ENCODE measurements around the gene CAMK1G. TPM values are rescaled to one million over a fixed set of nuclear protein-coding genes. Genes with fewer than 3 reads are reported as not detected.

Gene CAMK1G
- 1 to 10 TPM in 1 of 4 donors, under 1 TPM in 1, not detected in 2; 0.21 to 4.9 TPM for total RNA-seq

- H3K9me3 ChIP-seq, result no peaks in the 10 kb centered on the region
- 13 to 17% methylated on average over 6 of the region's 6 CpGs for WGBS, 2 donors
- TF ChIP-seq POLR2A (IDR thresholded peaks at IDR 0.05) (no peak), EP300 (IDR thresholded peaks at IDR 0.05) (no peak), CTCF (IDR thresholded peaks at IDR 0.05) (no peak)
- DNase-seq (ENCODE audit: low spot score in 2 of 2), result no peak
- H3K36me3 ChIP-seq, result no peaks in the 10 kb centered on the region
- peak within 1 kb of the TSS in 1 of 4 donors; percentile 18 for H3K4me3 ChIP-seq
- peaks cover 0 to 61% of the 10 kb centered on the region in 2 donors for H3K27me3 ChIP-seq
- no peak within 1 kb of the TSS for H3K27ac ChIP-seq
- peaks cover 0 to 10% (median 4%) of the 10 kb centered on the region in 4 donors for H3K4me1 ChIP-seq
Measured at GRCh38 chr1:209583408-209583807, at the start of gene CAMK1G. Gene CAMK1G (plus strand): TSS chr1:209583714. CDS start chr1:209594984, 11,270 bp downstream.

GRCh38 chr1:209534496-209535250 is 48.8 kb upstream of the CAMK1G start:
- Histone ChIP-seq H3K27me3 (peaks cover 0 to 4% of the 10 kb centered on the region in 2 donors), H3K9me3 (no peaks in the 10 kb centered on the region), H3K4me3 (no peak overlapping the region), H3K27ac (no peak overlapping the region), H3K4me1 (no peaks in the 10 kb centered on the region), H3K36me3 (no peaks in the 10 kb centered on the region)
- no peak for DNase-seq (ENCODE audit: low spot score in 2 of 2)
- 70 to 82% methylated on average over 8 of the region's 8 CpGs for WGBS, 2 donors
- TF ChIP-seq POLR2A (IDR thresholded peaks at IDR 0.05) (no peak), CTCF (IDR thresholded peaks at IDR 0.05) (no peak), EP300 (IDR thresholded peaks at IDR 0.05) (no peak)

- H3K36me3 ChIP-seq, result no peaks in the 10 kb centered on the region
- no peaks in the 10 kb centered on the region for H3K9me3 ChIP-seq
- WGBS, 2 donors, result 46% methylated on average over 2 of the region's 2 CpGs
- H3K27ac ChIP-seq, result no peak overlapping the region
- peaks cover 0 to 4% of the 10 kb centered on the region in 2 donors for H3K27me3 ChIP-seq
- DNase-seq (ENCODE audit: low spot score in 2 of 2), result no peak
- TF ChIP-seq CTCF (IDR thresholded peaks at IDR 0.05) (no peak), POLR2A (IDR thresholded peaks at IDR 0.05) (no peak), EP300 (IDR thresholded peaks at IDR 0.05) (no peak)
- H3K4me1 ChIP-seq, result no peaks in the 10 kb centered on the region
- H3K4me3 ChIP-seq, result no peak overlapping the region
Measured at GRCh38 chr1:209536843-209537242, 46.7 kb upstream of the CAMK1G start.

- no peak overlapping the region for H3K4me3 ChIP-seq
- 84 to 96% methylated on average over 1 of the region's 1 CpG for WGBS, 2 donors
- no peaks in the 10 kb centered on the region for H3K36me3 ChIP-seq
- DNase-seq (ENCODE audit: low spot score in 2 of 2), result no peak
- TF ChIP-seq EP300 (IDR thresholded peaks at IDR 0.05), result no peak
- no peak for TF ChIP-seq CTCF (IDR thresholded peaks at IDR 0.05)
- TF ChIP-seq POLR2A (IDR thresholded peaks at IDR 0.05), result no peak
- no peaks in the 10 kb centered on the region for H3K4me1 ChIP-seq
- H3K27ac ChIP-seq, result no peak overlapping the region
- H3K9me3 ChIP-seq, result no peaks in the 10 kb centered on the region
- peaks cover 0 to 4% of the 10 kb centered on the region in 2 donors for H3K27me3 ChIP-seq
Measured at GRCh38 chr1:209537336-209538114, 46.0 kb upstream of the CAMK1G start.

- no peak overlapping the region for H3K27ac ChIP-seq
- no peaks in the 10 kb centered on the region for H3K4me1 ChIP-seq
- DNase-seq (ENCODE audit: low spot score in 2 of 2), result no peak
- H3K36me3 ChIP-seq, result no peaks in the 10 kb centered on the region
- H3K4me3 ChIP-seq, result no peak overlapping the region
- TF ChIP-seq EP300 (IDR thresholded peaks at IDR 0.05) (no peak), POLR2A (IDR thresholded peaks at IDR 0.05) (no peak), CTCF (IDR thresholded peaks at IDR 0.05) (no peak)
- no peaks in the 10 kb centered on the region for H3K27me3 ChIP-seq
- H3K9me3 ChIP-seq, result no peaks in the 10 kb centered on the region
Measured at GRCh38 chr1:209539576-209539975, 43.9 kb upstream of the CAMK1G start.
